HG03064 (cell line): ENCODE measurements around the gene SPINK7.
"Not testable (repeated sequence)": the region's sequence is repeated elsewhere in the genome, so short reads cannot be mapped to it uniquely, and the experiment has no call there.

ENCODE experiments used
- ATAC-seq: cut with Tn5 transposase; IDR thresholded peaks from one replicate; pipeline ENCODE4 v1.9.1; 2021; ENCODE audit warnings: low read depth; ENCODE audit not compliant: unreplicated experiment

The SPINK7 gene

GRCh38 chr5:148312153-148312552 lies at the start of gene SPINK7:
TSS of gene SPINK7 (plus strand) at chr5:148312423. CDS start at chr5:148312484, 61 bp downstream.
- ATAC-seq = no peak

GRCh38 chr5:148267962-148268361 lies 44.3 kb upstream of the SPINK7 start:
- no peak for ATAC-seq

GRCh38 chr5:148268566-148268965 lies 43.7 kb upstream of the SPINK7 start, which contains the start of gene SPINK13:
TSS of gene SPINK13 (plus strand) at chr5:148268794. CDS start at chr5:148270073, 1,279 bp downstream.
- ATAC-seq = no peak

- ATAC-seq = not testable (repeated sequence)
These were observed 37.1 kb upstream of the SPINK7 start for GRCh38 chr5:148275129-148275528.

DNA sequence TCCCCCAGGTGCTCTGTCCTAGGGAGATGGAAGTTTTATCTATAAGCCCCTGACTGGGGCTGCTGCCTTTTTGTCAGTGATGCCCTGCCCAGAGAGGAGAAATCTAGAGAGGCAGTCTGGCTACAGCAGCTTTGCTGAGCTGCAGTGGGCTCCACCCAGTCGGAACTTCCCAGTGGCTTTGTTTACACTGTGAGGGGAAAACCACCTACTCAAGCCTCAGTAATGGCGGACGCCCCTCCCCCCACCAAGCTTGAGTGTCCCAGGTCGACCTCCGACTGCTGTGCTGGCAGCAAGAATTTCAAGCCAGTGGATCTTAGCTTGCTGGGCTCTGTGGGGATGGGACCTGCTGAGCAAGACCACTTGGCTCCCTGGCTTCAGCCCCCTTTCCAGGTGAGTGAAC lies 31.3 kb upstream of the SPINK7 start:
- not testable (repeated sequence) for ATAC-seq

DNA sequence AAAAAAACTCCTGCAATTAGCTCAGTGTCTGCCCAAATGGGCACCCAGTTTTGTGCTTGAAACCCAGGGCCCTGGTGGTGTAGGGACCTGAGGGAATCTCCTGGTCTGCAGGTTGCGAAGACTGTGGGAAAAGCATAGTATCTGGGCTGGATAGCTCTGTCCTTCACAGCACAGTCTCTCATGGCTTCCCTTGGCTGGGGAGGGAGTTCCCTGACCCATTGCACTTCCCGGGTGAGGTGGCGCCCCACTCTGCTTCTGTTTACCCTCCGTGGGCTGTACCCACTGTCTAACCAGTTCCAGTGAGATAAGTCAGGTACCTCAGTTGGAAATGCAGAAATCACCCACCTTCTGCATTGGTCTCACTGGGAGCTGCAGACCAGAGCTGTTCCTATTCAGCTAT lies 30.9 kb upstream of the SPINK7 start:
- ATAC-seq = not testable (repeated sequence)

- no peak for ATAC-seq
These were observed 21.7 kb upstream of the SPINK7 start for GRCh38 chr5:148290271-148291195.

GRCh38 chr5:148297731-148298130 lies 14.5 kb upstream of the SPINK7 start:
- no peak for ATAC-seq

GRCh38 chr5:148306446-148306845 lies 5.8 kb upstream of the SPINK7 start:
- no peak for ATAC-seq

GRCh38 chr5:148309019-148309418 lies 3.2 kb upstream of the SPINK7 start:
- no peak for ATAC-seq

DNA sequence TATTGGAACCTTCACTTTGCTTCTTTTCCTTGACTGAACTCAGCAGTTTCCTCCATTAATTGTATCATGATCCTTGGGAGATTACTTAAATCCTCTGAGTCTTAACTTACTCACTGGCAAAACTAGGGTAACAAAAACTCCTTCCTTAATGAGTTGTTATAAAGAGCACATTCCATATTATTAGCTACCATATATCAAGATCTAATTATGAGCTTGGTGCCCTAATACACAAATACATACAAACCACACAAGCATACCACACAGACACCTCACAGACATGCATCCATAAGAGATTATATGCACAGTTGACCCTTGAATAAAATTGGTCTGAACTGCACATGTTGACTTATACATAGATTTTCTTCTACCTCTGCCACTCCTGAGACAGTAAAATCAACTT lies 2.5 kb upstream of the SPINK7 start:
- no peak for ATAC-seq

GRCh38 chr5:148311484-148311883 lies 739 bp upstream of the SPINK7 start:
- no peak for ATAC-seq

DNA sequence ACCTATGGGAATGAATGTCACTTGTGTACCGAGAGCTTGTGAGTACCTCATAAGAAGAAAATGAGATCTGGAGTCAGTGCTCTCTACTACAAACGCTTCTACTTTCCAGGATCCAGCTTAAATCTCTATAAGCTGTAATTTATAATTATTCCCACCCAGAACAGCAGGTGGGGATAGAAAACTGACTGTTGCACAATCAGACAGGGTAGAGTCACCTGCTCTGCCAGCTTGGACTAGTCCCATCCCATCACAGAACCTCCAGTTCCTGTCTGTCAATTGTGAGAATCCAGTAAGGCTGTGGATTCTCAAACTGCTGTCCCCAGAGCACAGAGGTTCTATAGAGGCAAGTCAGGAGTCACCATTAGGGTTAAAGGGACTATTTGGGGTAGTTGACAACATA lies 2.0 kb downstream of the SPINK7 start:
- no peak for ATAC-seq

DNA sequence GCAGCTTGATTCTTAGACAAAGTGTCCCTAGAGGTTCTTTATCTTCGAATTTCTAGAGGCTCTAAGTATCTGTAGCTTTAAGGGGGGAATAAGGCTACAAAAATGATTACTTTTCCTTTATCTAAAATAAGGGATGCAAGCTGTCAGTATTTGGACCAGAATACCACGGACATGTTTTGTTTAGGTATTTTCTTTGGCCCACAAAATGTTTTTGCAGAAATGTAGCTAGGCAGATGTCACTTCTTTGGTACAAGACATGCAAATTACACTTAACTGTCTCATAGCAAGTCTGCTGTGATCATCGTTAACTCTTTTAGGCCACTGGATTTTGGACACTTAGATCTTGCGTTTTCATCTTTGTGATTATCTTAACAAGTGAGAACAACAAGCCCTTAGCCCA lies 2.5 kb downstream of the SPINK7 start:
- ATAC-seq = no peak

GRCh38 chr5:148320011-148320963 lies 8.1 kb downstream of the SPINK7 start:
- not testable (repeated sequence) for ATAC-seq

GRCh38 chr5:148333262-148333849 lies 21.1 kb downstream of the SPINK7 start:
- ATAC-seq = no peak

DNA sequence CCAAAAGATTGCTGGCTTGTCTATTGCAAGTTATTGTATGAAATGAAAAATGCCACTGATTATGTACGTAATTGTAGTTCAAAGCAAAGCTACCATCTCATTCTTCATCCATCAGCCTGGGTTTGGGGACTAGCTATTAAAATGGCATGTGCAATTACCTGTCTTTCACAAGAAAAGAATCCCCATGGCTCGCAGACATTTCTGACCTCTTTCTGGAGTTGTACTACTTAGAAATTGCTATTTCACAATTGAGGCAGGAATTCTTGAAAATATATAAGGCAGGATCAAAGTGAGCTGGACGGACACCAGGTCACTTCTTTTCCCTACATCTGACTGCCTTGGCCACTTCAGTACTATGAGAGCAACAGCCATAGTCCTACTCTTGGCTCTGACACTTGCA lies 23.0 kb downstream of the SPINK7 start, which contains the start of gene SPINK9:
TSS of gene SPINK9 (plus strand) at position 301 of the 400 bp plus-strand sequence. CDS start at position 356, 55 bp downstream.
- no peak for ATAC-seq

- ATAC-seq = no peak
These were observed 24.6 kb downstream of the SPINK7 start for GRCh38 chr5:148336704-148337435.

- ATAC-seq = no peak
These were observed 30.3 kb downstream of the SPINK7 start for GRCh38 chr5:148342371-148343045.
